GM19035 (cell line): Measurements from ENCODE around the gene RHOG.
"Not testable (repeated sequence)": the region's sequence is repeated elsewhere in the genome, so short reads cannot be mapped to it uniquely, and the experiment has no call there.

ENCODE experiments used
- ATAC-seq: cut with Tn5 transposase; IDR thresholded peaks from one replicate; pipeline ENCODE4 v1.9.1; 2021; ENCODE audit not compliant: unreplicated experiment

The RHOG gene

GRCh38 chr11:3834664-3835461, 5.9 kb downstream of the RHOG start:
- ATAC-seq: no peak

GRCh38 chr11:3834349-3834663, 6.5 kb downstream of the RHOG start:
- no peak for ATAC-seq

GRCh38 chr11:3833449-3833848, 7.3 kb downstream of the RHOG start:
- no peak for ATAC-seq

- ATAC-seq: no peak
These were observed 7.9 kb downstream of the RHOG start for GRCh38 chr11:3832816-3833215.

GRCh38 chr11:3831378-3832239, 9.2 kb downstream of the RHOG start:
- ATAC-seq: no peak

- no peak for ATAC-seq
These were observed 10.0 kb downstream of the RHOG start for GRCh38 chr11:3830730-3831129.

GRCh38 chr11:3830088-3830487, 10.7 kb downstream of the RHOG start:
- no peak for ATAC-seq

GRCh38 chr11:3827434-3828186, 13.1 kb downstream of the RHOG start:
- no peak for ATAC-seq

GRCh38 chr11:3826721-3827120, 14.0 kb downstream of the RHOG start:
- no peak for ATAC-seq

- ATAC-seq: no peak
These were observed 15.1 kb downstream of the RHOG start for GRCh38 chr11:3825473-3826154.

GRCh38 chr11:3824714-3825472, 15.9 kb downstream of the RHOG start:
- ATAC-seq: peak; percentile 84

- no peak for ATAC-seq
These were observed 16.8 kb downstream of the RHOG start for GRCh38 chr11:3823762-3824506.

- ATAC-seq: no peak
These were observed 17.5 kb downstream of the RHOG start for GRCh38 chr11:3823303-3823702.

GRCh38 chr11:3822312-3822711, 18.4 kb downstream of the RHOG start:
- ATAC-seq: no peak

- no peak for ATAC-seq
These were observed 19.8 kb downstream of the RHOG start for GRCh38 chr11:3820971-3821370.

GRCh38 chr11:3817181-3817800, 23.5 kb downstream of the RHOG start:
- no peak for ATAC-seq

GRCh38 chr11:3816673-3817072, 24.1 kb downstream of the RHOG start:
- ATAC-seq: no peak

- ATAC-seq: no peak
These were observed 24.9 kb downstream of the RHOG start for GRCh38 chr11:3815845-3816244.

GRCh38 chr11:3814832-3815231, 25.9 kb downstream of the RHOG start:
- ATAC-seq: not testable (repeated sequence)
